VCaP (cell line): Measurements from ENCODE around the gene OIT3.
A peak's percentile ranks its signal among the peaks of the same experiment; 100 is the strongest.

ENCODE experiments used
- H3K27ac ChIP-seq: fragments of 450-650 bp; 2 replicates; pipeline ENCODE4 v1.5.1; 2017
- CTCF ChIP-seq: fragments of 450-650 bp; conservative IDR thresholded peaks from 2 replicates; pipeline ENCODE4 v1.5.1; 2017; ENCODE audit warnings: mild to moderate bottlenecking, moderate library complexity

Gene OIT3

GRCh38 chr10:72855790-72856189 is 37.7 kb upstream of the OIT3 start:
- no peak for TF ChIP-seq CTCF
- no peak overlapping the region for H3K27ac ChIP-seq

GRCh38 chr10:72858067-72858466 is 35.5 kb upstream of the OIT3 start:
- no peak for TF ChIP-seq CTCF
- H3K27ac ChIP-seq = no peak overlapping the region

- H3K27ac ChIP-seq = no peak overlapping the region
- TF ChIP-seq CTCF = no peak
These were observed 30.6 kb upstream of the OIT3 start for GRCh38 chr10:72862957-72863356.

- TF ChIP-seq CTCF = peak; percentile 79
- peak overlapping the region; percentile 61 for H3K27ac ChIP-seq
These were observed 18.1 kb upstream of the OIT3 start for GRCh38 chr10:72875250-72876055.

GRCh38 chr10:72879245-72879644 is 14.3 kb upstream of the OIT3 start:
- H3K27ac ChIP-seq = no peak overlapping the region
- TF ChIP-seq CTCF = no peak

GRCh38 chr10:72881291-72881690 is 12.2 kb upstream of the OIT3 start:
- no peak overlapping the region for H3K27ac ChIP-seq
- no peak for TF ChIP-seq CTCF

GRCh38 chr10:72883861-72884260 is 9.7 kb upstream of the OIT3 start:
- no peak overlapping the region for H3K27ac ChIP-seq
- TF ChIP-seq CTCF = no peak
